Measurements from ENCODE around the gene ARID1A. TPM values are rescaled to one million over a fixed set of nuclear protein-coding genes. Genes with fewer than 3 reads are reported as not detected.

ARID1A gene
- total RNA-seq, 1 experiment from 2014 or later = 120 TPM

GRCh38 chr1:26706315-26706714, 10.5 kb downstream of the ARID1A start:
- H3K27me3 ChIP-seq (replicated peaks; ENCODE audit: insufficient read depth, low read depth, low read length, poor library complexity) = no peaks in the 10 kb centered on the region
- no peak overlapping the region for H3K4me3 ChIP-seq (ENCODE audit: low read depth, low read length, poor library complexity, severe bottlenecking)
- peaks cover 43% of the 10 kb centered on the region for H3K4me1 ChIP-seq (ENCODE audit: insufficient read depth, low read length, poor library complexity, severe bottlenecking)
- peaks cover 17% of the 10 kb centered on the region for H3K36me3 ChIP-seq (ENCODE audit: insufficient read depth, low read length, poor library complexity, severe bottlenecking)
- intact Hi-C loops (cut with micrococcal nuclease; ENCODE audit: unreplicated experiment) = no loop called here
- ChIA-PET POLR2A (ENCODE audit: low non-redundant PET) (no interaction called here), CTCF (no interaction called here)
- peak overlapping the region; percentile 7 for H3K27ac ChIP-seq (ENCODE audit: low read depth, low read length, poor library complexity, severe bottlenecking)
- BruUV-seq (replicated peaks) = no TSS peak
- no peak for DNase-seq (ENCODE audit: low spot score)
- no peak for TF ChIP-seq EZH2 (IDR thresholded peaks at IDR 0.05; ENCODE audit: borderline replicate concordance, low read depth, low read length, poor library complexity, severe bottlenecking)
- TF ChIP-seq, protein P1, sequence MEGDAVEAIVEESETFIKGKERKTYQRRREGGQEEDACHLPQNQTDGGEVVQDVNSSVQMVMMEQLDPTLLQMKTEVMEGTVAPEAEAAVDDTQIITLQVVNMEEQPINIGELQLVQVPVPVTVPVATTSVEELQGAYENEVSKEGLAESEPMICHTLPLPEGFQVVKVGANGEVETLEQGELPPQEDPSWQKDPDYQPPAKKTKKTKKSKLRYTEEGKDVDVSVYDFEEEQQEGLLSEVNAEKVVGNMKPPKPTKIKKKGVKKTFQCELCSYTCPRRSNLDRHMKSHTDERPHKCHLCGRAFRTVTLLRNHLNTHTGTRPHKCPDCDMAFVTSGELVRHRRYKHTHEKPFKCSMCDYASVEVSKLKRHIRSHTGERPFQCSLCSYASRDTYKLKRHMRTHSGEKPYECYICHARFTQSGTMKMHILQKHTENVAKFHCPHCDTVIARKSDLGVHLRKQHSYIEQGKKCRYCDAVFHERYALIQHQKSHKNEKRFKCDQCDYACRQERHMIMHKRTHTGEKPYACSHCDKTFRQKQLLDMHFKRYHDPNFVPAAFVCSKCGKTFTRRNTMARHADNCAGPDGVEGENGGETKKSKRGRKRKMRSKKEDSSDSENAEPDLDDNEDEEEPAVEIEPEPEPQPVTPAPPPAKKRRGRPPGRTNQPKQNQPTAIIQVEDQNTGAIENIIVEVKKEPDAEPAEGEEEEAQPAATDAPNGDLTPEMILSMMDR (conservative IDR thresholded peaks at IDR 0.05; ENCODE audit: low read depth, low read length) = no peak
- H3K9me3 ChIP-seq (ENCODE audit: low read depth, low read length, poor library complexity, severe bottlenecking) = no peaks in the 10 kb centered on the region

- TF ChIP-seq EZH2 (IDR thresholded peaks at IDR 0.05; ENCODE audit: borderline replicate concordance, low read depth, low read length, poor library complexity, severe bottlenecking) = no peak
- TF ChIP-seq, protein P1 (conservative IDR thresholded peaks at IDR 0.05; ENCODE audit: low read depth, low read length) = no peak
- BruUV-seq (replicated peaks) = no TSS peak
- Histone ChIP-seq H3K36me3 (ENCODE audit: insufficient read depth, low read length, poor library complexity, severe bottlenecking) (peaks cover 20% of the 10 kb centered on the region), H3K4me1 (ENCODE audit: insufficient read depth, low read length, poor library complexity, severe bottlenecking) (peaks cover 11% of the 10 kb centered on the region), H3K4me3 (ENCODE audit: low read depth, low read length, poor library complexity, severe bottlenecking) (no peak overlapping the region), H3K27me3 (replicated peaks; ENCODE audit: insufficient read depth, low read depth, low read length, poor library complexity) (no peaks in the 10 kb centered on the region), H3K9me3 (ENCODE audit: low read depth, low read length, poor library complexity, severe bottlenecking) (no peaks in the 10 kb centered on the region), H3K27ac (ENCODE audit: low read depth, low read length, poor library complexity, severe bottlenecking) (no peak overlapping the region)
- POLR2A ChIA-PET (ENCODE audit: low non-redundant PET) = no interaction called here
- no peak for DNase-seq (ENCODE audit: low spot score)
- intact Hi-C loops (cut with micrococcal nuclease; ENCODE audit: unreplicated experiment) = no loop called here
- CTCF ChIA-PET = no interaction called here
Observed at GRCh38 chr1:26710811-26711210, 15.0 kb downstream of the ARID1A start.

DNA sequence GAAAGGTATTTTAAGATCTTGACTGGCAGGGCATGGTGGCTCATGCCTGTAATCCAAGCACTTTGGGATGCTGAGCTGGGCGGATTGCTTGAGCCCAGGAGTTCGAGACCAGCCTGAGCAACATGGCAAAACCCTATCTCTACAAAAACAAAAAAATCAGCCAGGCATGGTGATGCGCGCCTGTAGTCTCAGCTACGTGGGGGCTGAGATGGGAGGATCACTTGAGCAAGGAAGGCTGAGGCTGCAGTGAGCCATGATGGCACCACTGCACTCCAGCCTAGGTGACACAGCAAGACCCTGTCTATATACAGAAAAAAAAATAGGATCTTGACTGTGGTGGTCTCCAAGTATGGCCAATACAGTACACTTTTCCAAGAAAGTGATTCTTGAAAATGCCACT, 16.0 kb downstream of the ARID1A start:
- DNase-seq (ENCODE audit: low spot score) = no peak
- Histone ChIP-seq H3K9me3 (ENCODE audit: low read depth, low read length, poor library complexity, severe bottlenecking) (no peaks in the 10 kb centered on the region), H3K27ac (ENCODE audit: low read depth, low read length, poor library complexity, severe bottlenecking) (no peak overlapping the region), H3K4me1 (ENCODE audit: insufficient read depth, low read length, poor library complexity, severe bottlenecking) (peaks cover 7% of the 10 kb centered on the region), H3K4me3 (ENCODE audit: low read depth, low read length, poor library complexity, severe bottlenecking) (no peak overlapping the region), H3K36me3 (ENCODE audit: insufficient read depth, low read length, poor library complexity, severe bottlenecking) (peaks cover 20% of the 10 kb centered on the region), H3K27me3 (replicated peaks; ENCODE audit: insufficient read depth, low read depth, low read length, poor library complexity) (no peaks in the 10 kb centered on the region)
- no TSS peak for BruUV-seq (replicated peaks)
- no peak for TF ChIP-seq EZH2 (IDR thresholded peaks at IDR 0.05; ENCODE audit: borderline replicate concordance, low read depth, low read length, poor library complexity, severe bottlenecking)
- TF ChIP-seq, protein P1 (conservative IDR thresholded peaks at IDR 0.05; ENCODE audit: low read depth, low read length) = no peak
- ChIA-PET POLR2A (ENCODE audit: low non-redundant PET) (no interaction called here), CTCF (no interaction called here)
- intact Hi-C loops (cut with micrococcal nuclease; ENCODE audit: unreplicated experiment) = no loop called here

Data from A673 (cell line).